OCI-M1 (cell line): ENCODE data around the gene PTPRD.

Source experiments
- DNase-seq: peaks from one replicate; lab custom pipeline; 2025; lab: John Stamatoyannopoulos, UW

PTPRD gene

DNA sequence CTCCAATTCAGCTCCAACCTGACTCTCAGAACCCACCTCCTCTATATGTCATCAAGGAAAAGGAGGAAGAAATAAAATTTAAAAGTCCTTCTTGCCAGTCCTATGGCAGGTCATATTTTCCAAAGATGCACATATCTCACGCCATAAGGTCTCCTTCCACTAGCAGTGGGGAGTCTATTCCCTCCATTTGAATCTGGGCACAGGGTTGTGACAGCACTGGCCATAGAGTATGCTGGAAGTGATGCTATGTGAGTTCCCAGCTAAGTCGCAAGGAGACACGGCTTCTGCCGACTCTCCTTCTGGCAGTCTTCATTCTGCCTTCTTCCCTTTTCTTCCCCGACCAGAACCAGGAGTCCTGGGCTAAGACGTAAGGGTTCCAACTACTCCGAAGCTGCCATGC is 1929.3 kb downstream of the PTPRD start:
- DNase-seq = no peak

DNA sequence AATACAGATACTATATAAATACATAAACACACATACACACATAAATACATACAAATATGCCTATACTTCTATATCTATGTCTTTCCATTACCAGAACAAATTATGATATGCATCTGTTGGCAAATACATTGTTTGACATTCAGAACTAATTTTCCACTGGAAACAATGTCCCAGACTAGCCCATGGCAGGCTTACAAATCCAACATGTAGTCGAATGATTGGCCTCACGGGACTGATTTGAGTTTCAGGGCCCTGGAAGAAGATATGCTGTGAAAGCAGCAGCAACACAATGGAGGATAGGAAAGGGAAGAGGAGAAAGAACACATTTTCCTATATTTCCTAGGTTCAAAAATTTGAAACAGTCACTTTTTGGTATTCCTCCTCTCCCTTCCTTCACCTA is 1932.1 kb downstream of the PTPRD start:
- DNase-seq = no peak

DNA sequence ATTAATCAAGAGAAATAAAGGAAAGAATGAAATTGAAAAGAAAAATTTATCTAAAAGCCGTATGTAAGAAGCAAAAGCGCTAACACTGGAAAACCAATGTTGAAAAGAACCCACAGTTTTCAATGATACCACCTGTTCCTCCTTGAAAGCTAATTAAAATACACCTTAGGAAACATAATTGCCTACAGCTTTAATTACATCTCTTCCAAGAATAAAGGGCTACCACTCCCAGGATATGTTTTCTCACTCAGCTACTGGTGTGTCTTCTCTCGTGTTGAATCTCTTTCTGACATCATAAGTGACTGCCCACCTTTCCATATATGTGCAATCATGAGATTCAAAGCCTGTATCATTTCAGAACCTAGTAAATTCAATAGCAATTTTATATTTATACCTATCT is 1932.6 kb downstream of the PTPRD start:
- DNase-seq = no peak

DNA sequence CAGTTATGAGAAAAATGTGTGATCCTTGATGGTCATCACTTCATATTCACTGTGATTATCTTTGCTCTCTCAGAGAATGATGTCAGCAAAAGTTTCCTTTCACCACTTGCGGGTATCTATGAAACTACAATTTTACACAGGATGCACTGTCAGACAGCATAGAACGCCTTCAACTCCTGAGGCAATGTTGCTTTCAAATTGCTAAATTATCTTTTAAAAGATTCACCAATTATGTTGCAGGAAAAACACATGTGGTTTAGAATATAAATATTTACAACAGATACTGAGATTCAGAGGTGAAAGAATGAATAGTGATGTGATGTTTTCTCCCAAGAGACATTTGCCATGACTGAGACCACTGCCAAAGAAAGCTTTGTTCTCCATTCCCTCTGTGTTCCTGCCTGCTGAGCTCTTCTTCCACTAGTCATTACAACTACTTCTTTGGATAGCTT is 1933.4 kb downstream of the PTPRD start:
- DNase-seq = peak; percentile 85

DNA sequence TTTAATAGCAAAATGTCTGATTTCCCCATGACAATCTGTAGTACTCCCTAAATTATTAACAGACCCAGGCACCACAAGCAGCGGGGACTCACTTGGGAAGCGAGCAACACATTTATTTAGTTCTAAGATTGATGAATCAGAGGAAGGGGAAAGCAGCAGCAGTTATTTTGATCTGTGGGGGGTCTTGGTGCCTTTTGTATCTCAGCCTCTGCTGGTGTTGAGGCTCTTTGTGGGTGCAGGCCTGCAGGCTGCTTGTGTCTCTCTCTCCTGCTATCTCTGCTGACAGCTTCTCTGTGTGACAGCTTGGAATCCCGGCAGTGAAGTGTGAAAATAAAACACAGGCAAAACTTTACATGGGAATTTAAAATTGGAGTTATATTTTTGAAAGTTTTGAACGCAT is 1935.1 kb downstream of the PTPRD start:
- DNase-seq = no peak

DNA sequence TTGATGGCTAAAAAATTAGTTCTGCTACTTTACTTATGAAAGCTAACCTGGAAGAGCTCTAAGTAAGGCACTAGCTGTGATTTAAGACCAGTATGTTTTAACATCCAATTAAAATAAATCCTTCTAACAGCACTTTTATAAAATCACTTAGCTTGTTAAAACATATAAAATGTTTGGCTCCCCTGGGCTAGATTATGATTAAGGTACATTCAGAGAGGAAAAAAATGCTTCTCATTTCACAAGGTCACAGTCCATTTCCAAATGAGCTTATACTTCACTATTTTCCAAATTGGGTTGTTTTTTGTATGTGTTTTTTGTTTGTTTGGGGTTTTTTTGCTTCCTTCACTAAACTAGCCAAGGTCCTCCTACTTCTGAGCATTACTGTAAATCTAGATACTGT is 1938.3 kb downstream of the PTPRD start:
- DNase-seq = no peak

DNA sequence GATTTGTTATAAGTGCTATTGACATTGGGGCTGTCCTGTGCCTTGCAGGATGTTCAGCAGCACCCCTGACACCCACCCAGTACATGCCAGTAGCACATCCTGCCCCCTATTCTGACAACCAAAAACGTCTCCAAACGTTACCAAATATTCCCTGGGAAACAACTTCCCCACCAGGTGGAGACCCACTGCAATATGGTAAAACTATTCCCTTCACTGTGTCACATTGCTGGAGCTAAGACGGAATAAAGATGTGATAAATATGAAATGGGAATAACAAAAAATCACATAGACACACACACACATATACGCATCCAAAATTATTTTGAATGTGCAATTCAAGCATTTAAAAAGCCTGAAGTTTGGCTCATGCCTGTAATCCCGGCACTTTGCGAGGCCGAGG is 1939.0 kb downstream of the PTPRD start:
- DNase-seq = no peak

DNA sequence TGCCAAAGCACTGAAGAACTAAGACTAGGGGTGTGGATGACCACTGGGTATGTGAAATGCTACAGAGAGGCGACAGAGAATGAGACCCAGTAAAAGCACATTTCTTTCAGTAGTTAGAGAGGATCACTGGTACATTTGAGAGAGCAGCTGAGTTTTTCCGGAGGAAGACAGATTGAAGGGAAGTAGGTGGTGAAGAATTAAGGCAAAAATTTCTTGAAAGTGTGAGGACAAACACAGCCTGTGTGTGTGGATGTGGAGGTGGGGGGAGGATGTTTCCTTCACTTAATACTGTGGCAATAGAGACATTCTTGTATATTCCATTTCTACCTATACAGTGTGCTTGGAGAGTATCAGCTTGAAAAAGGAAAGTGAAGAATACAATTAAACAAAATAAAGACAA is 1942.1 kb downstream of the PTPRD start:
- DNase-seq = no peak

DNA sequence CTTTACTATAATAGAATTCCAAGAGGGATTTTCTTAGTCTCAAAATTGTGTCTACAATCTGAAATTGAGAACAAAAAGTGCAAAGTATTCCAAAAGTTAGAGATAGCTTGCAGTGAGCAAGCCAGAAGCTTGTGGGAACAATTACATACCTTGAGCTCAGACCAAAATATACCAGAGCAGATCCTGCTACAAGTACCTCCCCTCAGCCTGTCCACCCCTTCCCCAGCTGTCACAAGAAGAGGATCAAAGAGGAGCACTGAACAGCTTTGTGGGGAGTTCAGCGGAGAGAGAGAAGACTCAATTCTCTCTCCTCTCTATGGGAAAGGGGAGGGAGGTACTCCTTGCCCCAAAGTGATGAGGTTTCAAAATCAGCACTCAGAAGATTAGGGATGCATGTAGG is 1944.1 kb downstream of the PTPRD start:
- DNase-seq = no peak

DNA sequence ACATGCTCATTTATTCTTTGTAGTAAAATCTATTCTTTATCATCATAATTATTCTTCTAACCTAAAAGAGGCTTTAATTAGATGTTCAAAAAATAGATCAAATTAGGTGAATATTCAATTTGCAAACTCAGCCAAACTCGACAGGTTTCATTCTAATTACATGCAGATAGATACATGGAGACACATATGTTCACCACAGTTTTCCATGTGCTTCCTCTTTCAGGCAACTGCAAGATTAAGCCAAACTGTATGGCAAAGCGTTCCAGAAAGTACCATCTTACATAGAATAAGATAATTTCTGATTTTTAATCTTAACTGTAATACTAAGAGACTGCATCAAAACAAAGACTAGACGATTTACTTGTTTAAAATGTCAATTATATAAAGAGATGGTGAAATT is 1944.6 kb downstream of the PTPRD start:
- DNase-seq = peak; percentile 87

DNA sequence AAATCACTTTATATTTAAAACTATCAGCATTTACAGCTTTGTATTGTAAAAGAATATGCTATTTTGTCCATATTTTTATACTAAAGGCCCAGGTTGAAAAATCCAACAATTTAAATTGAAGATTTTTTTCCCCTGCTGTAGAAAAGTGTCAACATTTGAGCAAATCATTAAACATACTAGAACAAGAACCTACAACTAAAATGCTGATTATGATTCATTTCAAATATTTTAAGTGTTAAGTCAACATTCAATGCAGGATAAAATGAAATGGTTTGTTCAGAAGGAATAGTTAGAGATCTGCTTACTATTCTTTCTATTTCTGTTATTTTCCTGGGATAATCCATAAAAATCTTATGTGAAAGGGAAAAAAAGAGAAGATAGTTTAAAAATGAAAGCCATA is 1946.7 kb downstream of the PTPRD start:
- DNase-seq = no peak

DNA sequence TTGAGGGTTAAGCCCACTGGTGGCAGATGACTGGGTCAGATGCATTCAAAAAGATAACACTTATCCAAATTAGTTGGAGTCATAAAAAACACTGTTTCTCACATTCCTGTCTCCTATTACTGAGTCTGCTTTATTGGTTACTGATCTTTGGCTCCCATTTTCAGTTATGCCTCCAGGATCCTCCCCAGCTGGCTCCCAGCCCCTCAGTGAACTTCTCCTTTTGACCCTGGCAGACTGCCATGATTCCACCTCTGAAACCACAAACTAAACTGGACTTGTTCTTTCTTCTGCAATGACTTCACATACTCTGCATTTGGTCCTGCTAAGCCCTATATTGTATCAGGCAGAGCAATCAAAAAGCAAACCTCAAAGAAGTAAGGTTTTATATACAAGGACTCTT is 1952.4 kb downstream of the PTPRD start:
- DNase-seq = peak; percentile 100

DNA sequence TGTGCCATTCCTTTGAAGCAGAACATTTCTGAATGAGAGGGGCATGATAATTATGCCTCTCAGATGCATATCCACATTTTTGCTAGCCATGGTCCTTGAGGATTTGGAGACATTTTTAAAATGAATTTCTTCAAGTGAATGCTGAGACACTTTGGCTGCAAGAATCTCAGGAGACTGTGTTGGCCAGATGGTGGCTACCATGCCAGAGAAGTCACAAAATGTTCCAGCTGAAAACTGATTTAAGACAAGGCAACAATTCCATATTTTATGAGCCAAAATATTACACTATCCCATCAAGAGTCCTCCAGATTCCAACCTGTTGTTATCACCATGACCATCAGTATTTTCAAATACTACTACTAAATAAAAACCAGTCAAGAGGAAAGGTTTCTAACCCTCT is 1953.7 kb downstream of the PTPRD start:
- no peak for DNase-seq

DNA sequence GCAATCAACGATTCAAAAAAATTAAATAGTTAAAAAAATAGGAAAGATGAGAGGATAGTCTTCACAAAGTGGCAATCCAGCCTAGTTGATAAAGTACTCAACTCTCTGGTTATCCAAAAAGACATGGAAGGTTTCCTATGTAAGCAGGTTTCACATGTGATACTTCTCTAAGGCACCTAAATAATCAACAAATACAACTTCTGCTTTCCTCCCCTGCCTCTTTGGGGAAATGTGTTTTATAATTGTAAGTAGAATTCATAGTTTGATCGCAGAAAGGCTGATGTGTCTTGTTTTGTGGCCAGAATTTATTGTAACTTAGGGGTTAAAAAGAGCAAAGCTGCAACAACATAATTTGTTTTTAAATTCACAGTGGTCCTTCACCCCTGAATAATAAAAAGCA is 1957.7 kb downstream of the PTPRD start:
- peak; percentile 92 for DNase-seq

DNA sequence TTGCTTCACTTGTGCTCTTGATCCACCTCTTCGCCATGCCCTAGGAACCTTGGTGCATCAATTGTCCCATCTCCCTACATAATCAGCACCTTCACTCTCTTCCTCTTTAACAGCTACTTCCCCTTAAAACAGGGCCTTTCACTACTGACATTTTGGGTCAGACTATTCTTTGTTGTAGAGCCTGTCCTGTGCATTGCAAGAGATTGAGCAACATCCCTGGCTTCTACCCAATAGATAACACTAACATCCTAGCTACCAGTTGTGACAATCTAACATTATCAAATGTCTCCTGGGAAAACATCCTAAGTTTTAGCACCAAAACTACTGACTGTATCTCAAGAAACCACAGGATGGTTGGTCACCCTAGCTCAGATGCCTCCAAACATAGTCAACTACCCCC is 1958.9 kb downstream of the PTPRD start:
- DNase-seq = peak; percentile 100

DNA sequence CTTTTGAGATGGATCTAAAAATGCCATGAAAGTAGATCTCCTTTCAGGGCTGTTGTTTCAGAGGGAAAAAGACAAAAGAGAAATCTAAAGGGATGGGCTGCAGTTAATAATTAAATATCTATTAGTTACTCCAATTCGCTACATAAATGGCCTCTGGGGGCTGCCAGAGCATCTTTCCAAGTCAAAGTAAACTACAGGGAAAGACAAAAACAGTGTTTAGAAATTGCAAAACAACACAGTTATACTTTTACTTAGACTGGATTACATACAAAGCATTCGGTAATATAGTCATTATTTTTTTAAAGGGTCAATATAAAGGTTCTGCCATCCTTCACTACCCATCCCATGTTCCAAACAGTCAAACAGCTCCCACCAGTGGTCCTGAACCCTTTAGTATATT is 1959.7 kb downstream of the PTPRD start:
- no peak for DNase-seq

DNA sequence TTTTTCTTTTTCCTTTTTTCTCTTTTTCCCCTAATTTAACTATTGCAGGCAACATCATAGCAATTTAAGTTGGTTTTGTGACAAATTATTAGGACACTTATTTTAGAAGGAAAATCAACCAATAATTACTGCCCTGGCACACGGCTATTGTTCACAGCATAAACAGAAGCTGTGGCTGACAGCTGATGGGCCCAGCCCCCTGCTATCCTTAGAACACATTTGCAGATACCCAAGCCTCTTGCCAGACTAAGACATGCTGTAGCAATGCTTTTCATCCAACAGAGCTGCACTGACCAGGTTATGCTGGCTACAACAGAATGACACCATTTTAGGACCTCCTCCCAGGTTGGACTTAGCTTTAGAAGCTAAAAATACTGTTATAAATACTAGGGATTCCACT is 1960.5 kb downstream of the PTPRD start:
- no peak for DNase-seq

DNA sequence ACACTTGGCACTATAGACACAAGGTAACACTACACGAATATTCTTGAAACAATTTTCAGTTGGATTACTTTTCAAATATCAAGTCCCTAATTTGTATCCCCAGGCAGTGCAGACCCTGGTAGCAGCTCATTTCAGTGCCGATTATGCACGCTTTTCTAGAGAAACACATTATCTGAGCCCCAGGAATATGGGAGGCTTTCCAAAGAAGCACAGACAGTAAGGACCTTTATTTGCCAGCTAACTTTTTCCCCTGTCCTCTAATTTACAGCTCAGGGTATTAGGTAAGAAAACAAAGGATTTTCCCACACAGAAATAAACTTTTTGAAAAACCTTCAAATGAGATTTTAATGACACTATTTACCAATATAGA is 1961.0 kb downstream of the PTPRD start:
- DNase-seq = no peak

DNA sequence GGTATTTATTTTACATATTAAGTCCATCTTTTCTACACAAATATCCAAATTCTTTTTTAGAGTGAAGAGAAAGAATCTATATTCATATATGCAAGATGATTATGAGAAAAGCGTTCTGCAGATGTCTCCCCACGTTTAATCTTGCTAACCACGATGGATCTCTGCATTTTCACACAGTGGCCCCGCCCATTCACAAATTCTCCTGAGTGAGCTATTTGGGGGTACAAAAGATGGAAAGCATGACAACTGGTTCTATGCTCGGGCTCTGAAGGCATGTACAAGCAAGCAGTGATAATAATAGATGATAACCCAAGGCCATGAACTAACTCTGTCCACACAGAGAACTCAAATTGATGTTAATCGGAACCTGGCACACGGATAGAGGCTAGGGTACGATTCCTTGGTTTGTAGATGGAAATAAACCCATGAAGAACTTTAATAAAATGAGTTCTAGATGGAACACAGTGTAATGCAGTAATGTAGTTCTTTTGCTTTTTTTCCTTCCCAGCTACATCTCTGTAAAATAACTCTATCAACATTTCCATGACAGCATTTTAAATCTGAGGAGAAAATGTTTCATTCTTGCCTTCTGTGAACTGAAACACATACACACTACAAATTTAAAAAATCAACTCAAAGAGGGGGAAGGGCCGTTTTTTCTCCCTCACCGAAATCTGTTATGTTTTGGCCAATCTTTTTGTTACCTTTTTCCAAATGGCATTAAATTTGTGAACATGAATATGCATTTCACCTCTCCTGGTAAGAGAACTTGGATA is 1961.5 kb downstream of the PTPRD start:
- no peak for DNase-seq

DNA sequence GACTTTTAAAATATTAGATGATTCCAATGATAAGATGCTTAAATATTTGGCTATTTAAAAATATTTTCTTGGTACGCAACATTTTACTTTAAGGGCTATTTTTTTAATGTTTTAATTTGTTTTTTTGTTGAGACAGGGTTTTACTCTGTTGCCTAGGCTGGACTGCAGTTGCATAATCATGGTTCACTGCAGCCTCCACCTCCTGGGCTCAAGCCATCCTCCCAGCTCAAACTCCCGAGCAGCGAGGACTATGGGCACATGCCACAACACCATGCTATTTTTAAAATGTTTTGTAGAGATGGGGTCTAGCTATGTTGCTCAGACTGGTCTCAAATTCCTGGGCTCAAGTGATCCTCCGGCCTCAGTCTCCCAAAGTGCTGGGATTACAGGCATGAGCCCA is 1963.0 kb downstream of the PTPRD start:
- DNase-seq = peak; percentile 88

DNA sequence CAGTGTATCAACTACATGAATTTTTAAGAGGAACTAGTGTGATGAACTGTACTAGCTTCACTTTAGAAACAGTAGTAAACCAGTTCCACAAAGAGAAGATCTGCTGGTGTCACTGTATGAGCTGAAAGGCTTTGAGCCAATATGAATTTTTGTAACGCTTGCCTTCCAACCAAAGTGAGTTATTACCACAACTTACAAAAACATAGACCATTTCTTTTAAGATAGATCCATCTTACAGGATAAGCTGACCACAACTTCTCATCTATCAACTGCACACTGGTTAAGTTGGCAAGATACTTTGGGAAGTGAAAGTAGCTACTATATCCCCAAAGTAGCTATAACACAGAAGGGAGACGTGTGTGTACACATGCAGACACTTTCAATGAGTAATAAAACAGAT is 1963.6 kb downstream of the PTPRD start:
- peak; percentile 100 for DNase-seq

DNA sequence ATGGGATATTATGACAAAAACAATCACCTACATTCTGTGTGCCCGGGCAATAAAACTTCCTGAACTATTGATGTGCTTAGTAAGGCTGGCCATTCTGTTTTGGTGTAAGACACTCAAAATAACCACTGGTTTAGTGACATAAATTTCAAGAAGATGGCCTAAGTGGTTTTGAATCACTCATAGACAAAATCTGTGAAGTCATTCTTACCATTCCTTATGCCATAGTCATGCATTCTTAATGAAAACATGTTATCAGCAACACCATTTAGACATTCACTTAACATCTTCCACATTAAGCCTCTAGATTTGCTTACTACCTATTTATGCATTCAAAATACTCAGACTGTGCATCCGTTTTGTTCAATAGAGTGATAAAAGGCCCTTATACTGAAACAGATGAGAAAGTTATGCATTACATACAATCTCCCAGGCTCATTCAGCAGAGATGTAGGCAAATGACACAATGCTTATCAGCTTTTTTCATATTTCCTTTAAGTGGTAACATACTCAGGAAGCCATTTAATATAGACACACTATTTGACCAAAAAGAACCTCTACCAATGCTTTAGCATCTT is 1964.4 kb downstream of the PTPRD start:
- DNase-seq = peak; percentile 96

DNA sequence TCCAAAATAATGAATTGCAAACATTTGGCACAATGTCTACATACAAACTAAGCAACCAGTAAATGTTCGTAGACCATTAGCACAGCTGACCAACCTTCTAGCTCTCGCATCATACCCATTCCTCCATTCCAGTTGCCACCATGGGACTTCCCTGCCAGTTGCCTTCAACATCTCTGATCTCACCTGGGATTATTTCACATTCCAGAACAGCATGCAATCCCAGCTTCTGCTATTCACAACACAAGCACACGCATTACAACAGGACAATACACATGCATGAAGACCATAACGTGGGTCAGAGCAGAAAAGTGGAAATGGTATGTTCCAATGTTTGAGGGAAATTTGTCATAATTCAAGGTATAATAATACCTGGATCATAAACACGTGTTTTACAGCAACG is 1965.0 kb downstream of the PTPRD start:
- DNase-seq = no peak

DNA sequence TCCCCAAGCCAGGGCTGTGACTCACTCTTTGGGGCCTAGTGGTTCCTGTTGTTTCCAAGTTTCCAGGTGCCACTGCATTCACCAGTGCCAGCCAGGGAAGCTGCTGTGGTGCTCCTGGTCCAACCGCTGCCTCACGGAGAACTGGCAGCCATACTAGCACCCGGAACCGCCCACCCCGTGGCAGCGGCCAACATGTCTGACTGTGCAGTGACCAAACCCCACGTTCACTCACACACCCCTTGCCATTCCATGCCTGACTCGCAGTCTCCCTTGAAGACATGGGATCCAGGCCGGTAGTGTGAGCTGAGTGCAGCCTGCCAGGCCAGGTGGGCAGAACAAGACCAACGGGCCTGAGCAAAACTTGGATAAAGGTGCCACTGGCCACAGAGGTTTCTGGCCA is 1968.2 kb downstream of the PTPRD start:
- DNase-seq = no peak
